Panc1 (cell line): ENCODE data around the gene ST8SIA6.

Experiments used
- CTCF ChIP-seq: fragments of 450-650 bp; IDR thresholded peaks from 2 replicates; pipeline ENCODE4 v1.5.1; 2017; ENCODE audit warnings: mild to moderate bottlenecking
- POLR2AphosphoS5 ChIP-seq: IDR thresholded peaks from 2 replicates; pipeline ENCODE4 v1.6.1; 2012; ENCODE audit warnings: mild to moderate bottlenecking, low read depth, low read length, moderate library complexity
- REST ChIP-seq, 2 experiments: IDR thresholded peaks; 2 replicates each; pipeline ENCODE4 v1.6.1; 2011 to 2012; ENCODE audit warnings: low read depth in 2 of 2, control low read depth in 1 of 2, low read length in 1 of 2, mild to moderate bottlenecking in 1 of 2, moderate library complexity in 1 of 2; ENCODE audit not compliant: insufficient read depth in 1 of 2
- TCF7L2 ChIP-seq: IDR thresholded peaks from 2 replicates; pipeline ENCODE4 v1.6.1; 2011; ENCODE audit warnings: mild to moderate bottlenecking, low read depth, low read length, inconsistent platforms

GRCh38 chr10:17488848-17489247, 34.5 kb upstream of the ST8SIA6 start:
- no peak for TF ChIP-seq CTCF
- TF ChIP-seq POLR2AphosphoS5 = no peak
- TF ChIP-seq REST (IDR thresholded peaks at IDR 0.05; ENCODE audit: insufficient read depth in 1 of 2, low read depth in 2 of 2, low read length in 1 of 2) = no peak
- TF ChIP-seq TCF7L2 = no peak
